ENCODE measurements around the gene PTPN23.
"Not testable (repeated sequence)": the region's sequence is repeated elsewhere in the genome, so short reads cannot be mapped to it uniquely, and the experiment has no call there.

PTPN23 gene

GRCh38 chr3:47455806-47456452 is 75.1 kb downstream of the PTPN23 start:
- DNase-seq, result no peak

DNA sequence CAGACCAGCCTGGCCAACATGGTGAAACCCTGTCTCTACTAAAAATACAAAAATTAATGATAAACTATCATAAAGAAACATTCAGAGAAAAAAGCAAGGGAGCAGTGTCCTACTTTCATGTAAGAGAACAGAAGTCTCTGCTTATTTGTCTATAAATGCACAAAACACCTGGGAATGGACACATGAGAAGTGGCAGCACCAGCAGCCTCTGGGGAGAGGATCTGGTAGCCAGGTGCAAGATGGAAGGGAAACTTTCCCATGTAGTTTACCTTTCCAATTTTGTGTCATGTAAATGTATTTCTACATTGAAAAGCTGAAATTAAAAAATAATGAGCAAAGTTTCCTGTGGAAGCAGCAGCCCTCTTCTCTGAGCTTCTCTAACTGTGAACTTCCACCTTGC is 76.2 kb downstream of the PTPN23 start:
- DNase-seq, result no peak

GRCh38 chr3:47459534-47460085 is 78.8 kb downstream of the PTPN23 start:
- not testable (repeated sequence) for DNase-seq
